ENCODE results near the gene SUCLG2. TPM values are rescaled to one million over a fixed set of nuclear protein-coding genes. Genes with fewer than 3 reads are reported as not detected.
"Not testable (repeated sequence)": the region's sequence is repeated elsewhere in the genome, so short reads cannot be mapped to it uniquely, and the experiment has no call there.

Gene SUCLG2
- total and polyA plus RNA-seq, 7 donors: 63.7 to 102 (median 90.5) TPM

GRCh38 chr3:67587811-67588210 is 66.6 kb downstream of the SUCLG2 start:
- Histone ChIP-seq H3K4me1 (peaks cover 27% of the 10 kb centered on the region), H3K36me3 (ENCODE audit: insufficient read depth in 1 of 2, low read depth in 1 of 2) (no peaks in the 10 kb centered on the region), H3K27ac (no peak overlapping the region), H3K9me3 (no peaks in the 10 kb centered on the region), H3K4me3 (no peak overlapping the region), H3K27me3 (ENCODE audit: insufficient read depth in 3 of 3, low read length in 2 of 3) (no peaks in the 10 kb centered on the region)
- DNase-seq (no peak), ATAC-seq (no peak)
- TF ChIP-seq CTCF (IDR thresholded peaks at IDR 0.05): no peak
- intact Hi-C loops (cut with DNase I): no loop called here

DNA sequence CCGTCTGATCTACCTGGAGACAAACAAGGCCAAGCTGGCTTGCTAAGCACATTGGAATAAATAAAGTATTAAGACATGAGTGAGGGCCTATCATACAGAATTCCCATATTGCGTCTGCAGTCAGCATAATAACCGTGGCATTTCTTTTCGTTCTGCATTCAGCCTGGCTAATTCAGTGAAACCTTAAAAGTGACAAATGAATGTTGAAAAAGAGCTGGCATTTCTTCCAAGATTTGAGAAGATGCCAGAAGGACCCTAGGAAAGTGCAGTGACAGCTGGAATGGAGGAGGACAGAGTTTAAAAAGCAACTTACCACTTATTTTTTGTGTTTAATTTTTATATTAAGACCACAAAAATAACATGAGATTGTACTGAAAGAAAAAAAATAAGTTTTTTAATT is 67.1 kb downstream of the SUCLG2 start:
- no peak for TF ChIP-seq CTCF (IDR thresholded peaks at IDR 0.05)
- 54 to 76% (median 60%) methylated on average over 4 of the region's 4 CpGs for WGBS, 3 donors

DNA sequence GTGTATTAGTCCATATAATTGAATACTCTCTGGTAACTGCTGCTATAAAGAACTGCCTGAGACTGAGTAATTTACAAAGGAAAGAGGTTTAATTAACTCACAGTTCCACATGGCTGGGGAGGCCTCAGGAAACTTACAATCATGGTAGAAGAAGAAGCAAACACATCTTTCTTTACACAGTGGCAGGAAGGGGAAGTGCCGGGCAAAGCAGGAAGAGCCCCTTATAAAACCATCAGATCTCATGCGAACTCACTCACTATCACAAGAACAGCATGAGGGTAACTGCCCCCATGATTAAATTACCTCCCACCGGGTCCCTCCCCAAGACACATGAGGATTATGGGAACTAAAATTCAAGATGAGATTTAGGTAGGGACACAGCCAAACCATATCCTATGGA is 69.8 kb downstream of the SUCLG2 start:
- intact Hi-C loops (cut with DNase I); H3K9me3 ChIP-seq: not testable (repeated sequence)
- WGBS, 3 donors: 90 to 94% (median 91%) methylated on average over 3 of the region's 3 CpGs

More for the DNA sequence above, 67.1 kb downstream of the SUCLG2 start:
- H3K27me3 ChIP-seq (ENCODE audit: insufficient read depth in 3 of 3, low read length in 2 of 3): no peaks in the 10 kb centered on the region
- H3K4me1 ChIP-seq: peaks cover 25% of the 10 kb centered on the region
- H3K4me3 ChIP-seq: no peak overlapping the region
- ATAC-seq (no peak), DNase-seq (no peak)
- intact Hi-C loops (cut with DNase I): no loop called here
- no peaks in the 10 kb centered on the region for H3K9me3 ChIP-seq
- H3K27ac ChIP-seq: no peak overlapping the region
- no peaks in the 10 kb centered on the region for H3K36me3 ChIP-seq (ENCODE audit: insufficient read depth in 1 of 2, low read depth in 1 of 2)

GRCh38 chr3:67580430-67581000 is 73.9 kb downstream of the SUCLG2 start:
- Histone ChIP-seq H3K36me3 (ENCODE audit: insufficient read depth in 1 of 2, low read depth in 1 of 2) (no peaks in the 10 kb centered on the region), H3K27ac (no peak overlapping the region), H3K4me3 (no peak overlapping the region), H3K9me3 (no peaks in the 10 kb centered on the region), H3K4me1 (no peaks in the 10 kb centered on the region), H3K27me3 (ENCODE audit: insufficient read depth in 3 of 3, low read length in 2 of 3) (no peaks in the 10 kb centered on the region)
- WGBS, 3 donors: 75 to 85% (median 77%) methylated on average over 6 of the region's 6 CpGs
- ATAC-seq (no peak), DNase-seq (no peak)
- TF ChIP-seq CTCF (IDR thresholded peaks at IDR 0.05): no peak
- intact Hi-C loops (cut with DNase I): no loop called here

More for the DNA sequence above, 69.8 kb downstream of the SUCLG2 start:
- not testable (repeated sequence) for H3K36me3 ChIP-seq (ENCODE audit: insufficient read depth in 1 of 2, low read depth in 1 of 2); H3K27ac ChIP-seq; H3K27me3 ChIP-seq (ENCODE audit: insufficient read depth in 3 of 3, low read length in 2 of 3); ATAC-seq; DNase-seq; H3K4me3 ChIP-seq
- H3K4me1 ChIP-seq: peaks cover 18% of the 10 kb centered on the region

- DNase-seq: no peak
- Histone ChIP-seq H3K9me3 (no peaks in the 10 kb centered on the region), H3K4me1 (no peaks in the 10 kb centered on the region), H3K4me3 (no peak overlapping the region), H3K36me3 (ENCODE audit: insufficient read depth in 1 of 2, low read depth in 1 of 2) (no peaks in the 10 kb centered on the region), H3K27me3 (ENCODE audit: insufficient read depth in 3 of 3, low read length in 2 of 3) (no peaks in the 10 kb centered on the region), H3K27ac (no peak overlapping the region)
- intact Hi-C loops (cut with DNase I): no loop called here
- 62 to 69% (median 63%) methylated on average over 5 of the region's 5 CpGs for WGBS, 3 donors
- ATAC-seq: no peak
- no peak for TF ChIP-seq CTCF (IDR thresholded peaks at IDR 0.05)
Measured at GRCh38 chr3:67578416-67578815, 76.0 kb downstream of the SUCLG2 start.

Data from psoas muscle (tissue), 8 donors.